Esophagus muscularis mucosa (tissue), 3 donors: ENCODE data around the gene MYRIP.

Experiments used
- CTCF ChIP-seq, 3 experiments: fragments of 200-600 bp in 2 of 3; fragments of 450-650 bp in 1 of 3; sonication (generic) in 2 of 3; IDR thresholded peaks; one replicate each; pipeline ENCODE4 v1.5.1; 2017 to 2019; ENCODE audit warnings: antibody characterized with exemption in 3 of 3, mild to moderate bottlenecking in 2 of 3, moderate library complexity in 1 of 3
- POLR2AphosphoS5 ChIP-seq, 2 donors: sonication (generic); formaldehyde crosslinking; IDR thresholded peaks; one replicate each; pipeline ENCODE4 v1.6.1; 2017; ENCODE audit warnings: antibody characterized with exemption in 2 of 2

GRCh38 chr3:40309418-40309924 lies 500.1 kb downstream of the MYRIP start, which contains the start of gene EIF1B:
- TF ChIP-seq CTCF (IDR thresholded peaks at IDR 0.05) = peak; percentile 91 to 94 (median 94)
- TF ChIP-seq POLR2AphosphoS5 (IDR thresholded peaks at IDR 0.05) = peak; percentile 96 to 99
